ENCODE results near the gene EVA1A.
"Not testable (repeated sequence)": the region's sequence is repeated elsewhere in the genome, so short reads cannot be mapped to it uniquely, and the experiment has no call there.

EVA1A gene

DNA sequence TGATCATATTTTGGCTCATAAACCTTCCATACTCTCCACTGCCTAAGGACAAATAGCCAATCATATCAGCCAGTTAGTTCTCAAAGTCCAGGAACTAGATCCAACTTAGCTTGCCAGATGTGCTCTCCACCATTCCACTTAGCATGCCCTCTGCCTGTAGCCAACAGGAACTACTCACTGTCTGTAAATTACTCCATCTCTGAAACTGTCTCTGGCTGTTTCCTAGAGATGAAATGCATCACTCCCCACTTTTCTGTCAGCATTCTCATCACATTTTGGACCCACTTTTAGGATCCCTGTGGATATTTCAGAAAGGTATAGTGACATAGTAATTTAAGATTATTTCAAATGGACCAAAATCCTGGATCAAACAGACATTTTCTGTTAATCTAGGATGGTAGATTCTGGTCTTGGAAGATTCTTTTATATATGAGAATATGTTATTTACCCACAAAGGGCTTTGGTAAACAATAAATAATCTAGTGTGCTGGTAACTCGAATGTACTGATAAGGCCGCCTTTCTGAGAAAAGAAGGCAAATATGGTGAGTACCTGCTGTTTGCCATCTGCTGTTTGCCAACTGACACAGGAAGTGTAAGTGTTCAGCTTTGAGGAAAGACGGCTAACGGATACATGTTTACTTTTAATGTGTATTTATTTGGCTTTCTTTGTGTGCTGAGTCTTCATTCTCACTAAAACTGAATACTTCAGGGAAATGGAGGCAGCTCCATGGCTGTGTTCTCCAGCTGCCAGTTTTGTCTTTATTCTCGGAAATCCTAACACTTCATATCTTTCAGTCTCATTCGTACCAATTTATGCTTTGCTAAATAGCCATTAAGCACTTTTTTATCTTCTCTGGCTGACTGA, 79.5 kb downstream of the EVA1A start:
- no peak for DNase-seq

DNA sequence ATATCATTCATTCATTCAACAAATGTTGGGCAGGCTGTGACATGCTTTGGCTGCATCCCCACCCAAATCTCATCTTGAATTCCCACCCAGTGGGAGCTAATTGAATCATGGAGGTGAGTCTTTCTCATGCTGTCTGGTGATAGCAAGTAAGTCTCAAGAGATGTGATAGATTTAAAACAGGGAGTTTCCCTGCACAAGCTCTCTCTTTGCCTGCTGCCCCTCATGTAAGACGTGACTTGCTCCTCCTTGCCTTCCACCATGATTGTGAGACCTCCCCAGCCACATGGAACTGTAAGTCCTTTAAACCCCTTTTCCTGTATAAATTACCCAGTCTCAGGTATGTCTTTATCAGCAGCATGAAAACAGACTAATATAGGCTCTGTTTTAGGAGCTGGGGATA, 83.0 kb downstream of the EVA1A start:
- DNase-seq = not testable (repeated sequence)

DNA sequence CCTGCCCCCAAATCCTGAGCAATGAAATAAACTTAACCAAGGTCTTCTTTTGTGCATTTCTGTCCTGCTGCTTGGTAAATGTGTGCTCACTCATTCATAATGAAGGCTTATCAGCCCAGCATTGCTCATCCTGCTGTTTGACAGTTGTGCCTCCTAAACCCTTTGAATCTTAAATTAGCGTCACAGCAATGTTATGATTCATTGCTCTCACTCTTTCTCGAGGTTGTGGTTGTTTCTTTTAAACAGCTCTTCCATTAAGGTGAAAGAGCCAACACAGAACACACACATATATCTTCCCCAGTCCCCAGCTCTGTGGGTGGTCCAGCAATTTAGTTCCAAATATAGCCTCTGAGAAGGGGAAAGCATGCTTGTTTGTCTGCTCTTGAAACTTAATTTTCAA, 84.0 kb downstream of the EVA1A start:
- DNase-seq = no peak

DNA sequence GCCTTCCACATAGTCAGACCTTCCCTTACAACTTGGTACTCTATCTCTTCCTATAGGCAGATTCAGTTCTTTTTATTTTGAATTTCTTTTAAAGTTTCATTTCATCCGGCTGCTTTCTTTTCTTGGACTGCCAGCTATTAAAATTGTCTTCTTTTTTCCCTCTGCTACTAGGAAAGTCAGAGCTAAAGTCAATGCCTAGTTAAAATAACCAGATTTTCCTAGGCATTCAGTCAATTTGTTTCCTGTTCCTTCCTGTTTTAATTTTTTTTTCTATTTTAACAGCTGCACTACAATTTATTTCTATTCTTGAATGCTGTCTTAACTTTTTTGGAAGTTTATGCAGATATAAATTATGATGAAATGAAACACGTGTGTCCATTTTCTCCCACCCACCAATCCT, 84.8 kb downstream of the EVA1A start:
- DNase-seq = no peak

DNA sequence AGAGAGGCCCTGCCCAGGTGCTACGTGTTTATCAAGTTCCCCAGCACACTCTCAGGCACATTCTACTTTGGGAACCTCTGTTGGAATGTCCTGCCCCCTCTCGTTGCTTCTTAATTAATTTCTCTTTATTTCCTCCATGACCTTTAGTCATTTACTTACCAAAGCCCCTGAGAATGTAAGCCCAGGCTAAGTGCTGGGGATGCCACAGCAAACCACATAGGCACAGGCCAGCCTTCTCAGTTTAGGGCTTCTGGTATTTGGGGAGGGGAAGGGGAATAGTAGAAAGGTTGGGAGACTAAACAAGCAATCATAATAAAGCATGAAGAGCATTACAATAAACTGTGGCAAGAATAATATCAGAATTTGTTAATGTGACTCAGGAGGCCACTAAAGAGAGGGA, 85.7 kb downstream of the EVA1A start:
- no peak for DNase-seq

DNA sequence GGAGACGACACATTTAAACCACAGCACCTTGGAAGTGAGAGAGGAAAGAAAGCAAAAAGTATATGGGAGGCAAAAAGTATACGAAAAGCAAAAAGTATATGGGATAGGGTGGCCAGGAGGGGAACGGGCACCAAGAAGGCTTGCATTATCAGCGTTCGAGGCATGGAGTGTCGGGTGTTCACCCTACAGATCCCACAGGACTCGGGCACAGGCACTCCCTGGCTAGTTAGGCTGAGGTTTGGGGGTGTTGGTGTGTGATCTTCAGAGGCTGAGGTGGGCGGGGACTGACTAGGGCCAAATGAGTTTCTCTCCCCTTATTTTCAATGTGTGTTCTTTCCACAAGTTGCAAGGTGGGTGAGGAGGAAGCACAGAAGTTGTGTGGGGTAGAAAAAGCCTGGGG, 86.6 kb downstream of the EVA1A start:
- DNase-seq = no peak

DNA sequence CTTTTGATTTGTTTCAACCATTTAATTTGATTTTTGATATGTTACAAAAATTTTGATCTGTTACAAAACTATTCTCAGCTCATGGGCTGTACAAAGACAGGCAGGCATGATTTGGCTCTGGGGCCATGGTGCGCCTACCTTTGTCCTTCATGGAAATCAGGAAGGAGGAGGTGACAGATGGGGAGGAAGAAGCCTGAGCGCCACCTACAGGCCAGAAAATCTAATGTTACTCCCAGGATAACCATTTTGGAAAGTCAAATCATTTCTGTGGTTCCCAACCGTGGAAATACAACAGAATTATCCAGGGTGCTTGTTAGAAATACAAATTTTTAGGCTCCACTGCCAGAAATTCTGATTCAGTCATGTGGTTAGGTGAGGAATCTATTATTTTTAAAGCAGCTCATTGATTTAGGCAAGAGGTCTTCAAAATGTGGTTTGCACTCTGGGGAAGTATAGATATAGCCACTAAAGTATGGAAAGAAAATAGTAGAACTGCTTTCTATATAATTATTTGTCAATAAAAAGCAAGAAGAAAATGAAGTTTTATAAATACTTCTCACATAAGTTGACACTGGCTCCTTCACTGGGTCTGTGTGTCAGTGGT, 93.9 kb downstream of the EVA1A start:
- DNase-seq = no peak

DNA sequence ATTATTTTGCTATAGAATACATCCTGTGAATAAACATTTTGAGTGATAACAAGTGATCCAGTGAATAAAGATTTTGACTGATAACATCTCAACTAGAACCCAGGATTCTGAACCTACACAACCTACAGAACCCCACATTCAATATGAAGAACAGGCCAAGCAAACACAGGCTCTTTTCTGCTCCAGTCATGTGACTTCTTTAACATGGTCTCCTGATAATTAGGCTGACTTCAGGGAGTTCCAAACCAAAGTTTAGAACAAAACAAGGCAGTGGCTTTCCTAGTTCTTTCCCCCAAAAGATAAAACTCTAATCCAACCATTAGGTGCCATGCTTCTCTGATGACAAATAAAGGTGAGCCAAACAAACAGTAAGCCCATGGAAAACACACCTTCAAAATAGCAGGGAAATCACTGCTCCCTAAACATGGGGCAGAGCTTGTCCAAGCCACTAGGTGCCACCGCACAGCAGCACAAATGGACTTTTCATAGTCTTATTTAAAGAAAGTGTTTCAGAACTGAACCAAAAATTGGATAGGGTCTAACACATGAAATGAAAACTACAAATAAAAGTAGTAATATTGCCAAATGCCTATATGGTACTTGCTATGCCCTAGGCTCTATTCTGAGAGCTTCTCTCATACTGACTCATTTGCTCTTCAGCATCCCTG, 95.3 kb downstream of the EVA1A start:
- DNase-seq = no peak

DNA sequence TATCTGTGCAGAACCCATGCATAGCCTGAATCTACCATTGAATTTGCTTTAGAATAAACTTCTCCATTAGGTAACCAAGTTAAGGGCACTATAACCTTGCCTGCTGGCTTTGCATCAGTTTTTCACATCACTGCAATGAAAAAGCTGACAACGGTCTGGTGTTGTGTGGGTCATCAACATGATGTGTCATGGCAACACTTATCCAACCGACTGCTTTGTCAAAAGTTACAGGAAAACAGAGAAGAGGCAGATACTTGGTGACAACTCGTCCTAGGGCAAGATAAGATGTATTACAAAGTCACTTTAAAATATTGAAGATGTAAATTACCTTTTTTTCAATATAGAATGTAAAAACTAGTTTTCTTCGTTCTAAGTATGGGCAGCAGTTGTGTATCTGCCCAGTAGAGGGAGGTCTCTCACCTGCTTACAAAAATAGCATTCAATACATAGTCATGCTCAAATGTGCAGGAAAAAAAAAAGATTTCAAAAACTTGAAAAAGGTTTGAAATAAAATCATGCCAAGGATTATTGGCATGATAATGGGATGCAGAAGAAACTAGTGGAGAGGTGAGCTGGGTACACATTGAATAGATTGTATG, 96.3 kb downstream of the EVA1A start:
- no peak for DNase-seq

DNA sequence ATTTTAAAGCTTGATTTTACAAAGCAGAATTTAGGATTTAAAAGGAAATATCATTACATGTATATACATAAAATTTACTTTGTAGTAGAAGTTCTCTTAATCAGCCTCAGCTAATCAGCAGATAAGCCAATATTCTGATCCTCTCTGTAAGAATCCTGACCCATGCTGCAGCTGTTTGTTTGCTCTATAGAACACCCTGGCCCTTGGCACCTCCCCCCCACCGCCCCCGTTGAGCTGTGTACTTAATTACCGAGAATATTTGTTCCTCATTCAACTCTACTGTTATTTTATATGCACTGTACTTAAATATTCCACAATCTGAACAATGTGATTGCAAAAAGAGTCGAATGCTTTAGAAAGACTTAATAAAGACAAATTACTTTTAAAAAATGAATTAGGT, 98.0 kb downstream of the EVA1A start:
- no peak for DNase-seq

DNA sequence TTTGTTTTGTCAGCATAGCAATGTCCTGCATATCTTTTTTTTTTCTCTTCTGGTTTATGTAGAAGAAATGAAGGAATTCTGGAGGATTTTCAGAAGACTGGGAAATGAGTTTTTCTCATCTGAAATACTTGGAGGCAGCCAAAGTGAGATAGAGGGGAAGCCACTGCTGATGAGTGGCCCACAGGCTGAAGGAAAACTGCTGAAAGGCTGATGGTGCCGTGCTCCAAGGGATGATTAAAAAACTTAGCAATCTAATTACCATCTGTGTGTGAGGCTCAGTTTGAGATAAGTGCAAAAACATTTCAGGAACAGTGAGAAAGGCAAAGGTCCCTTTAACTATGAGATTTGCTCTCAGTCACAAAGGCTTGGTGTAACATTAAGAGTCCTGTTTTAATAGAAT, 98.5 kb downstream of the EVA1A start:
- DNase-seq = no peak

DNA sequence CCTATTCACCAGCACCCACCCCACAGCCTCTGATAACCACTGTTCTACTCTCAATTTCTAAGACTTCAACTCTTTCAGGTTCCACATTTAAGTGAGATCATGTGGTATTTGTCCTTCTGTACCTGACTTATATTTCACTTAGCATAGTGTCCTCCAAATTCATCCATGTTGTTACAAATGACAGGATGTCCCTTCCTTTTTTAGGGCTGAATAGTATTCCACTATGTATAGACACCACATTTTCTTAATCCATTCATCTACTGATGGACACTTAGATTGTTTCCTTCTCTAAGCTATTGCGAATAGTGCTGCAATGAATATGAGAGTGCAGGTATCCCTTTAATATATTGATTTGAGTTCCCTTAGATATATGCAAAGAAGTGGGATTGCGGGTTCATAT, 100.1 kb downstream of the EVA1A start:
- no peak for DNase-seq

DNA sequence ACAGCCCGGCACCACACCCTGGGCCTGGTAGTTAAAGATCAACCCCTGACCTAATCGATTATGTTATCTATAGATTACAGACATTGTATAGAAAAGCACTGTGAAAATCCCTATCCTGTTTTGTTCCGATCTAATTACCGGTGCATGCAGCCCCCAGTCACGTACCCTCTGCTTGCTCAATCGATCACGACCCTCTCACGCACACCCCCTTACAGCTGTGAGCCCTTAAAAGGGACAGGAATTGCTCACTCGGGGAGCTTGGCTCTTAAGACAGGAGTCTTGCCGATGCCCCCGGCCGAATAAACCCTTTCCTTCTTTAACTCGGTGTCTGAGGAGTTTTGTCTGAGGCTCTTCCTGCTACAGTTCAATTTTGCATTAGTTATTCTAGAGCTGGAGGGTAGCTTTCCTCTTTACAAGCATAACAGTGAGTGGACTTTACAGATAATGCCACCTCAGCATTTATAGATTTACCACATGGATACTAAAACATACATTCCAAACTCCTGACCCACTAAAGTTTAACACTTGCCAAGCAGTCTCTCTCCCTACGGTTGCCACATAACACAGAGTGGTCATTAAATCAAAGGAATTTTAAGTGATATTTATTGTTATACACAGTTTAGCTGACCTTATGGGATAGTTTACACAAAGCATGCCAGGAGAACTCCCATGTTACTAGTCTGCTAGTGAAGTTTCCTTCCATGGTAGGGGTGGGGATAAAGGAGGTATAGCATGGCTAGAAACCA, 101.0 kb downstream of the EVA1A start:
- DNase-seq = no peak

DNA sequence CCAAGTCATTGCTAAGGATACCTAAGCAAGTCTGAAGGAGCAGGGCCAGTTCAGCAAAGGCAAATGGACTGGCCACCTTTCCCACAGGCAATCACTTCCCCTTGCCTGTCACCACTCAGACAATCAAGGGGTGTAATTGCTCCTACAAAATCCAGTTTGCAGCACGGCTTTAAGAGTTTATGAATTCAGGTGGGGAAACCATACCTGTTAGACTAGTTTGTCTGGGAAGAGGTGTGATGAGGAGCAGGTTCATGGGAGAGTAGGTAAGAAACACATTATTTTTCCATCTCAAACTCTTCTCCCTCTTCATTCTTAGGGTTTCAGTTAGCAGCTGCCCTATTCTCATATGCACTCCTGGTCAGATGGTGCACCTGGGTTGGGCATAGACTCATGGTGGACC, 102.5 kb downstream of the EVA1A start:
- no peak for DNase-seq

DNA sequence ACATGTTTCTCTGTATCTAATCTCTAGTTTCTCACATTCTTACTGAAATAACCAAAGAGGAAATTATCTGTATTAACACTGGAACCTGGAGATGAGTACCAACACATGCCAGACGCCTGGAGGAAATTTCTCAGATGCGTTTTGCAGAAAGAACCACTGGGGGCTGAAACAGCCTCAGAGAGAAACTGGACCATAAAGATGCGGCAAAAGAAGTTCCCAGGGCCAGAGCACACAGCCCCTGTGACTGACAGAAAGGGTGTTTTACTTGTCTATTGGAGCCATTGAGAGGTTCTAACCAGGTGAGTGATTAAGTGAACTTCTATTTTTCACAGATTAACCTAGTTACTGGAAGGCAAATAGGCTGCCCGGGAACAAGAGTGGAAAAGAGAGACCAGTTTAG, 103.9 kb downstream of the EVA1A start:
- no peak for DNase-seq

DNA sequence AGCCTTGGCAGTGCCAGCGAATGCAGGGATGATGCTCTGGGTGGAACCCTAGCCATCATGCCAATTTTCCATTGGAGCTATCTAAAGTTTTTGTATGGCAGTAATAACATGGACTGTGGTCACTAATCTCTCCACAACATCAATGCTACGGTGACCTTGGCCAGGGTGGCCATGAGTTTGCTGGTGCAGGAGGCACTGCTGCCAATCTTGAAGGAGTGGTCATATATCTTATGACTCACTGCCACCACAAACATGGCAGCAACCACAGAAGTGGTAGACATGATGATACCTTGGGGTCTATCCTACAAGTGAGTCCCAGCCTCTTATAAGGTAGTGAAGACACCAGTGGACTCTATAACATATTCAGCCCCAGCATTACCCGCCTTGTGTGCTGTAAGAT, 104.6 kb downstream of the EVA1A start:
- no peak for DNase-seq

DNA sequence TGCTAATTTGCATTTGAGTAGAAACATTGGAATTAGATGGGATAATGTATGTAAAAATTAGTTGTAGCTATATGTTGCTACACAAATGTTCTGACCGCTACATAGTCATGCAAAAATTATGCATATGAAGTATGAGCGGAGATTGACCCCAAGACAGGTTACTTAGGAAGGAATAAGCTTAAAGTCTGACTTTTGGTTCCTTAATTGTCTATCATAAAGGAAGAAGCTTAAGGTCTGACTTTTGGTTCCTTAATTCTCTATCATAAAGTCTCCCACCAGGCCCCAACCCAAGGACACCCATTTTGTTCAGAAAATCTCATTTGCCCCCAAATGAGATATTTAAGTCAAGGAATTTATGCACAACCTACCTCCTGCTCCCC, 106.5 kb downstream of the EVA1A start:
- no peak for DNase-seq

DNA sequence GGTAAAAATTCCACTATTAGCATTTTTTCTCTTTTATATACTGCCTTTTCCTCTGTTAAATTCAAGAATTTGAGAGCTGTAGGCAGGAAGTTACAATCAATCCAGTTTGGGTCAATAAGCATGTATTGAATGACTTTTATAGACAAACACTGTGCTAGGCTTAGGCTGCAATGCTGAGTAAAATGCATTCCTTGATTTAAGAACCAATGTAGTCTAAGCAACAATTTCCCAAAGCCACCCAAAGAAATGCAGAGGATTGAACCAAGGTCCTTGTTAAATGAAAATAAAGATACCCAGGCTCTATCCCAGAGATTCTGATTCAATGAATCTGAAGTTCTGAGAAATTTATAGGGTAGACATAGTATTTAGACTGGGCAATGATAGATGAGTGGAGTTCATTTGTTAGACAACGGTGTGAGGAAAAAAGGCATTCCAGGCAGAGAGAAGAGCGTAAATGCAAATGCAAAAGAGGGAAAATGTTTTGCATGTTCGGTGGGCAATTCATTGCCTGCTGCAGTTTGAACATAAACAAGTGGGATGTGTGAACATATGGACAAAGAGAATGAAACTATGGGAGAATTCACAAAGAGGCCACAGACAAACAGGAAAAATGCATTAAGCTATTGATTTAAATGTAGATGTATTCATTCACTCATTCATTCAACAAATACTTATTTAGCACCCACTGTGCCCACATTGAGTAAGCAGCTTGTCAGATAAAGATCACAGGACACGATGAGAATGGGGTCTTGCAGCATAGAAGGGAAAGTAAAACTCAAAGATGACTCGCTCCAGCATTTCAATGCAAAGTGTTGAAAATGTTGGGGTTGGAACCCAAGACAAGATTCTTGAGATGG, 107.1 kb downstream of the EVA1A start:
- DNase-seq = no peak

DNA sequence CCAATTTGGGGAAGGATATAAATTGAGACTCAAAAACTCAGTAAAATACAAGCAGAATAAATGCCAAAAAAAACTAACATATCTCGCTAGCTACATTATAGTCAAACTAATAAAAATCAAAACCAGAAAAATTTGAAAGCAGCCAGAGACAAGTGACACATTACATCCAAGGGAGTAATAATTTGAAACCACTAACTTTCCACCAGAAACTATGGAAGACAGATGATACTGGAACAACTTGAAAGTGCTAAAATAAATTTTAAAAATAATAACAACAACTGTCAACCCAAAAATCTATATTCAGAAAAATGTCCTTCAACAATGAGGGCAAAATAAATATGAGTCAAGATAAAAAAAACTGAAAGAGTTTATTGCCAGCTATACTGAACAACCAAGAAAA, 110.7 kb downstream of the EVA1A start:
- no peak for DNase-seq

DNA sequence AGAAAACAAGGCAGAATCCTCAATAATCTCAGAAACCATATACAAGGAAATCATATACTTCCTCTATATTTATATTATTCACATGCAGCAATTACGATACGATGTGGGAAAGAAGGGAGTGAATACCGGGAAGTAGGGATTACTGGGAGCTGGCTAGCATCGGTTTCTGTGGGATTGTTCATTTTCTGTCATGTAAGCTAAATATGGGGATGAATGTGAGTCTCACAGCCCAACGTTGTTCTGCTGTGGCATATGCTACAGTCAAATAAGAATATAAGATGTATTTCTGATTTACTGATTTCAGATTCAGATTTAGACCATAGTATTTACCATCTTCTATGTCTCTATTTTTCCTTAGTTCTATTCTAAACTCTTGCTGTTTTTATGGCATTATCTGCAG, 113.6 kb downstream of the EVA1A start:
- no peak for DNase-seq

Measured in right forelimb (tissue), 1 donor.